ENCODE results near the gene GNAT2. TPM values are rescaled to one million over a fixed set of nuclear protein-coding genes. Genes with fewer than 3 reads are reported as not detected.
"Not testable (repeated sequence)": the region's sequence is repeated elsewhere in the genome, so short reads cannot be mapped to it uniquely, and the experiment has no call there.

Gene GNAT2
- 0.15 TPM for polyA plus RNA-seq (2013, experiment 1 of 2)
- not detected for polyA plus RNA-seq (2013, experiment 2 of 2)

DNA sequence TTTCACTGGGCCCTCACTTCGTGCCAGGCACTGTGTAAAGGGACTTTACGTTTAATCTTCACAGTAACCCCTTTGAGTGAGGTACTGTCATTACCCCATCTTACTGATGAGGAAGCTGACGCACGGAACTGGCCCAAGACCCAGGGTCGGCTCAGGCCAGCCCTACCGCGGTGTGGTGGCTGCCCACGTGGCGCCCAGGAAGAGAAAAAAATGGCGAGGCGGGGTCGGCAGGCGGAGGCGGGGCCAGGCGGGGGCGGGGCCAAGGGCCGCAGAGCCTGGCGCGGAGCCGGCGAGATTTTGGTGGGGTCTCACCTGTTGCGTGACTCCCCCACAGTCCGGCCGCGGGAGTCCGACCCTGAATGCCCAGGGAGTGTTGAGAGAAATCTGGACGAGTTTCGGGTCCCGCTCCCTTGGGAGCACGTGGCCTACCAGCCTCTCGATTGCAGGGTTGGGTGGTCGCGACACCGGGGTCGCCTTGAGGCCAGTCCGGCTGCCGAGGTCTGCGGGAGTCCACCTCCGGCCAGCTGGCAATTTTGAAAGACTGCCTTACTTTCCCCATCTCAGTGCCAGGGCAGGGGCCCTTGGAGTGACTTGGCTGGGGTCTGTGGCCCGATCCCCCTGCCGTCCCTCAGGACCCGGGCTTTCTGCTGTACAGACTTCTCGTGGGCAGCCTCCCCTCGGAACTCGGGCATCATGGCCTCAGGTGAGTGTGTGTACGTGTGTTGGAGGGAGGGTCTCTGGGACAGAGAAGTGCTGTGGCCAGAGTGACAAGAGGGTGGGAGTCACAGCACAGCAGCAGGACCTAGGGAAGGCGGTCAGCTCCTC lies at the start of gene GNAT2, which contains the start of gene AMPD2:
Gene GNAT2 (minus strand): TSS at position 41 of the 825 bp plus-strand sequence. CDS start 6,746 bp downstream, outside the sequence.
Gene AMPD2 (plus strand): TSS at position 262 of the 825 bp plus-strand sequence. CDS start 1,339 bp downstream, outside the sequence.
- Histone ChIP-seq H3K27me3 (ENCODE audit: insufficient read depth, low read length) (no peaks in the 10 kb centered on the region), H3K9me3 (ENCODE audit: insufficient read depth, low read depth, low read length) (no peaks in the 10 kb centered on the region), H3K4me1 (ENCODE audit: insufficient read depth, low read length) (peaks cover 31% of the 10 kb centered on the region), H3K36me3 (ENCODE audit: insufficient read depth, low read length) (no peaks in the 10 kb centered on the region), H3K9ac (ENCODE audit: low read depth, low read length) (peak within 1 kb of the TSS; percentile 78), H3K4me3 (ENCODE audit: low read length) (peak within 1 kb of the TSS; percentile 85), H3K27ac (ENCODE audit: low read depth, low read length) (peak within 1 kb of the TSS; percentile 40; the same call in 1 of the 2 replicates)
- under 1% methylated on average over 47 of the region's 47 CpGs for WGBS

DNA sequence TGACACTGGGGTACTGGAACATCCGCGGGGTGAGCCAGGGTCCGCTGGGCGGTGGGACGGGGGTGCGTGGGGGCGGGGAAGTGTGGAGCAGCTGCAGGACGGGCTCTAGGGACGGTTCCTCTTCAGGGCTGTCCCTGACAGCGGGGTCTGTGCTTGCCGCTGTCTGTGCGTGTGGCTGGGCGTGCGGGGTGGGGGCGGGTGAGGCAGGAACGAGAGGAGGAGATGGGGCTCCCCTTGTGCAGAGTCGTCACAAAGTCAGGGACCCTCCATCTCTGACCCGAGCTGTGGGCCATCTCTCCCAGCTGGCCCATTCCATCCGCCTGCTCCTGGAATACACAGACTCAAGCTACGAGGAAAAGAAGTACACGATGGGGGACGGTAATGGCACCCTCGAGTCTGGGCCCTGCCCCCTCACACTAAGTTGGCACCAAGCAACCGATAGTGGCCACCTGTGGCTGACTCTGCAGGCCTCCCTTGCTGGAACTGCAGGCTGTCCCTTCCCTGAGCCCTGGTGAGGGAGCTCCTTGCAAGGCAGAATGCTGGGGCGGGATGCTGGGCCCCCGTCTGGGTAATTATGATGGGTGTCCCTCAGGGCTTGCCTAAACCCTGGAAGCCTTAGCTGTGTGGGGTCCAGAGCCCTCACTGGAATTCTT lies 48.8 kb upstream of the GNAT2 start:
- Histone ChIP-seq H3K9ac (ENCODE audit: low read depth, low read length) (no peak overlapping the region), H3K27me3 (ENCODE audit: insufficient read depth, low read length) (no peaks in the 10 kb centered on the region), H3K4me1 (ENCODE audit: insufficient read depth, low read length) (peaks cover 7% of the 10 kb centered on the region), H3K27ac (ENCODE audit: low read depth, low read length) (no peak overlapping the region), H3K9me3 (ENCODE audit: insufficient read depth, low read depth, low read length) (no peaks in the 10 kb centered on the region), H3K36me3 (ENCODE audit: insufficient read depth, low read length) (no peaks in the 10 kb centered on the region), H3K4me3 (ENCODE audit: low read length) (peak overlapping the region; percentile 49)
- WGBS, result 24% methylated on average over 24 of the region's 26 CpGs

DNA sequence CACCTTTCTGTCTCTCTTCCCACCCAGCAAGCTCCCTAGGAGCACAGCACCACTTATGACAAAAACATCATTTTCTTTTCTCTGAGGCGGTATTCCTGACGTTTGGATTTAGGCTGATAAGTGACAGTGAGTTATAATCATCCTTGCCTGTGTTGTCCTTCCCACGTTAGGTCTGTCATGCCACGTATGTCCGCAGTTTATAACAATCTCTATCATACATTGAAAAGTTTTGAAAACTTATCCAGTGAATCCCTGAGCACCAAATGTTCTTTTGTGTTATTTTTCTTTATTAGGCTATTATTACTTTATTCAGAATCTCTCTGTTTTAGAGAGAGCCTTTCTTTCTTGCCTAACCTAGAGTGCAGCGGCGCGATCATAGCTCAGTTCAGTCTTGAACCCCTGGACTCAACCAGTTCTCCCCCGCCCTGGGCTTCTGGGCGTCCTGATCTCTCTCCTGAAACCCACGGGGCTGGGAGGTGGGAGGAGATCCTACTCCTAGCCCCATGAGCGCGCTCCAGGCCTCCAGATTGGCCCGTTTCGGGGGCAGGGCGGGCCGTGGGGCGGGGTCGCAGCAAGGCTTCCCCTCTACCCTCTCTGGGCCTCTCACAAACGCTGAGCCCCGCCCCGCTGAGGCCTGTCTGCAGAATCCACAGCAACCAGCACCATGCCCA lies 48.2 kb upstream of the GNAT2 start, which contains the start of gene GSTM2:
Gene GSTM2 (plus strand): TSS at position 606 of the 671 bp plus-strand sequence. CDS start 59 bp downstream, at position 665.
- Histone ChIP-seq H3K27ac (ENCODE audit: low read depth, low read length) (no peak within 1 kb of the TSS), H3K9me3 (ENCODE audit: insufficient read depth, low read depth, low read length) (no peaks in the 10 kb centered on the region), H3K27me3 (ENCODE audit: insufficient read depth, low read length) (no peaks in the 10 kb centered on the region), H3K9ac (ENCODE audit: low read depth, low read length) (no peak within 1 kb of the TSS), H3K4me3 (ENCODE audit: low read length) (peak within 1 kb of the TSS; percentile 49), H3K4me1 (ENCODE audit: insufficient read depth, low read length) (peaks cover 7% of the 10 kb centered on the region), H3K36me3 (ENCODE audit: insufficient read depth, low read length) (no peaks in the 10 kb centered on the region)
- 19% methylated on average over 21 of the region's 22 CpGs for WGBS

DNA sequence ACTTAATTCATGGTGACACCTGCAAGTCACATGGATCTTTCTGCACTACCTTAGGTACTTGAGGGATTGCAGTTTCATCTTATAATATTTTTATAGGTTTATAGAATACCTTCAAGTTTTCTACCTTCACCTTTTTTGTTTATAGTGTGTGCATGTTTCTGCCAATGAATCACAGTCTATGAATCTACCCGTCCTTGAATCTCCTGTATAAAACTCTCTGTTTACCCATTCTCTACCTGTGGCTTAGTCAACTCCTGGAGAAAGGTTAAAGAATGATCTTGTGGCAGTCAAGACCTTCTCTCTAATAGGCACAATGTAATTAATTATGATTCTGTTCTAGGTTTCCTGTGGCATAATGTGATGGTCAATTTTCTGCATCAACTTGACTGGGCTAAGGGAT lies 45.3 kb upstream of the GNAT2 start:
- Histone ChIP-seq H3K4me1 (ENCODE audit: insufficient read depth, low read length) (peaks cover 7% of the 10 kb centered on the region), H3K9ac (ENCODE audit: low read depth, low read length) (no peak overlapping the region), H3K4me3 (ENCODE audit: low read length) (no peak overlapping the region), H3K27me3 (ENCODE audit: insufficient read depth, low read length) (no peaks in the 10 kb centered on the region), H3K9me3 (ENCODE audit: insufficient read depth, low read depth, low read length) (no peaks in the 10 kb centered on the region), H3K36me3 (ENCODE audit: insufficient read depth, low read length) (no peaks in the 10 kb centered on the region), H3K27ac (ENCODE audit: low read depth, low read length) (no peak overlapping the region)
- WGBS, result no CpG with 5 or more reads among the region's 1 CpG

DNA sequence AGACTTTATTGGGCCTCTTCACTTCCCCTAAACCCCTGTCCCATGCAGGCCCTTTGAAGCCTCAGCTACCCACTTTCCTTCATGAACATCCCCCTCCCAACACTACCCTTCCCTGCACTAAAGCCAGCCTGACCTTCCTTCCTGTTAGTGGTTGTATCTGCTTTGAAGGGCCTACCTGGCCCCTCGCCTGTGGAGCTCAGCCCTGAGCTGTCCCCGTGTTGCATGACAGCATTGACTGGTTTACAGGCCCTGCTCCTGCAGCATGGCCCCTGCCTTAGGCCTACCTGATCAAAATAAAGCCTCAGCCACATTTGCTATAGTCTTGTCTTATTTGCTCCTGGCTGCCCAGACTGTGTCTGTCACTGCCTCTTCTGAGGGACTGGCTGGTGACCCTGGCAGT lies 42.0 kb upstream of the GNAT2 start:
- H3K9ac ChIP-seq (ENCODE audit: low read depth, low read length), result no peak overlapping the region
- H3K4me1 ChIP-seq (ENCODE audit: insufficient read depth, low read length), result no peaks in the 10 kb centered on the region
- WGBS, result 96% methylated on average over 2 of the region's 2 CpGs
- no peaks in the 10 kb centered on the region for H3K36me3 ChIP-seq (ENCODE audit: insufficient read depth, low read length)
- no peaks in the 10 kb centered on the region for H3K27me3 ChIP-seq (ENCODE audit: insufficient read depth, low read length)
- H3K27ac ChIP-seq (ENCODE audit: low read depth, low read length), result no peak overlapping the region
- no peak overlapping the region for H3K4me3 ChIP-seq (ENCODE audit: low read length)
- no peaks in the 10 kb centered on the region for H3K9me3 ChIP-seq (ENCODE audit: insufficient read depth, low read depth, low read length)

DNA sequence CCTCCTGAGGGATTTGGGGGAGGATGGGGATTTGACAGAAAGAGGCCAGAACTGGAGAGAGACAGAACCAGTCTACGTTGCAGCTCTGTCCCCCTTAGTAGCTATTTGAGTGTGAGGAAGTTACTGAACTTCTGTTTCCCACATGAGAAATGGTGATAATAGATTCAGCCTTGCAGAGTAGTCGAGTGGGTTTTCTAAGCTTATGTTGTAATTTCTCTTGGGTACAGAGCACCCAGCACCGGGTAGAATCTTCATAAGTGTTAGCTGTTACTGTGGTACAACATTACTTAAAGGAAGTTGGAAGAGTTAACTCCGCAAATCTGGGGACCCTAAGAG lies 41.2 kb upstream of the GNAT2 start:
- 89% methylated on average over 3 of the region's 4 CpGs for WGBS
- not testable (repeated sequence) for H3K4me3 ChIP-seq (ENCODE audit: low read length); H3K27me3 ChIP-seq (ENCODE audit: insufficient read depth, low read length); H3K27ac ChIP-seq (ENCODE audit: low read depth, low read length); H3K9ac ChIP-seq (ENCODE audit: low read depth, low read length); H3K9me3 ChIP-seq (ENCODE audit: insufficient read depth, low read depth, low read length); H3K36me3 ChIP-seq (ENCODE audit: insufficient read depth, low read length); H3K4me1 ChIP-seq (ENCODE audit: insufficient read depth, low read length)

DNA sequence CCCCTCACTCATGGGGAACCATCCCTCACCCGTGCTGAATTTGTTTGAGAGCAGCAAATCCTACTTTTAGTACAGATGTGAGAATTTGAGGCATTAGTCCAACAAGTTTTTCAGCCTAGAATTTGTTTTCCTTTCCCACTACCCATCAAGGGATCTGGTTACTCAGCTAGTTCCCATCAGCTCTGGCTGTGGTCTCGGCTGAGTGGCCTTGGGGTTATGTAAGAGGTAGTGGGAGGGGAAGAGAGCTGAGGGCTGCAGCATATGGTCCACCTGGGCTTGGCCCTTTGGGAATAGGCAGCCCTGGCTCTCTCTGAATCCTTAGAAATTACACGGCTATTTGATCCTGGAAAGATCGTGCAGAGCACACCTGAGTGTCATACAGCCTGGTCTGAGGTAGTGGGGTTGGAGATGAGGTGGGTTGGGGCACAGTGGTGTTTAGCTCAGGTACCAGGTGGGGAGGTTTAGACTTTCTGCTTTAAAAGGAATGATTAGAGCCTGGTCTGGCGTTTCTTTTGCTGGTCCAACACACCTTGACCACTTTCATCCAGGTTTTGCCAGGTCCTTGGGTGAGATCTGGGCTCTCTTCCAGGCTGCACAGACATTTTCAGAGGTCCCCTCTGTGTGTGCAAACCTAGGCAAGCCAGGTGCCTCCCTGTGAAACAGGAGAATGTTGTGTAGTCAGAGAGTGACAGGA lies 40.7 kb upstream of the GNAT2 start:
- H3K9me3 ChIP-seq (ENCODE audit: insufficient read depth, low read depth, low read length), result no peaks in the 10 kb centered on the region
- H3K4me3 ChIP-seq (ENCODE audit: low read length), result no peak overlapping the region
- 88% methylated on average over 5 of the region's 5 CpGs for WGBS
- H3K9ac ChIP-seq (ENCODE audit: low read depth, low read length), result no peak overlapping the region
- H3K36me3 ChIP-seq (ENCODE audit: insufficient read depth, low read length), result no peaks in the 10 kb centered on the region
- no peak overlapping the region for H3K27ac ChIP-seq (ENCODE audit: low read depth, low read length)
- H3K27me3 ChIP-seq (ENCODE audit: insufficient read depth, low read length), result peaks cover 6% of the 10 kb centered on the region; the same call in 1 of the 2 replicates
- no peaks in the 10 kb centered on the region for H3K4me1 ChIP-seq (ENCODE audit: insufficient read depth, low read length)

DNA sequence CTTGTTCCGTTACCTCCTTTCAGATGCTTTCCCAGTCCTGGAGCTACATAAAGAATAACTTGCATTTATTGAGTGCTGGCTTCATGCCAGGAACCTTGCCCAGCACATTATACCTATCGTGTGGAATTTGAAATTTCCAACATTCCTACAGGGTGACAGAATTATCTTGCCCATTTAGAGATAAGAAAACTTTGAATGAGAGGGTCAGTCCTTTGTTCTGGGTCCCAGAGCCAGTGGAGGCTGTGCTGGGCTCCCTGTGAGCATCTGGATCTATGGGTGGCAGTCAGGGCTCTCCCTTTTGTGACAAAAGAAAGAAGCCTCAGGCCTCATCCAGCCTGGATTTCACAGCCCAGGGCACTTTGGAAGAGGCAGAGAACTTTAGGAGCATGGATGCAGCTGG lies 39.7 kb upstream of the GNAT2 start:
- Histone ChIP-seq H3K27ac (ENCODE audit: low read depth, low read length) (no peak overlapping the region), H3K9ac (ENCODE audit: low read depth, low read length) (no peak overlapping the region), H3K27me3 (ENCODE audit: insufficient read depth, low read length) (peaks cover 16% of the 10 kb centered on the region), H3K4me3 (ENCODE audit: low read length) (no peak overlapping the region), H3K36me3 (ENCODE audit: insufficient read depth, low read length) (no peaks in the 10 kb centered on the region), H3K9me3 (ENCODE audit: insufficient read depth, low read depth, low read length) (no peaks in the 10 kb centered on the region), H3K4me1 (ENCODE audit: insufficient read depth, low read length) (no peaks in the 10 kb centered on the region)
- WGBS, result 93% methylated on average over 2 of the region's 2 CpGs

DNA sequence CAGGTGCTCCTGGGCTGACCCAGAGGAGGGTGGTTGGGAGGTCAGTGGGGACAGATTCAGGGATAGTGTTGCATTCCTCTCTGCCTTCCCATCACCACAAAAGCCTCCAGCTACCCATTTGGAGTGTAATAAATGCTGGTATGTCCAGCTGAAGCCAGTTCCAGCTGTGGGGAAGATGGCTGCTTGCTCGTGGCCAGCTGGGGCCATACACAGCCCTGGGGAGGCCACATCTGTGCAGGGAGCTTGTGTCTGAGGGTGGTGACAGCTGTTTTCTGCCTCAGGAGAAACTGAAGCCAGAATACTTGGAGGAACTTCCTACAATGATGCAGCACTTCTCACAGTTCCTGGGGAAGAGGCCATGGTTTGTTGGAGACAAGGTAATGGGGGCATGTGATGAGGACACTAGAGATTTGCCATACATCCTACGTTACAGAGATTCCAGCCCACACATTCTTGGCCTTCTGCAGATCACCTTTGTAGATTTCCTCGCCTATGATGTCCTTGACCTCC lies 39.2 kb upstream of the GNAT2 start:
- 62% methylated on average over 3 of the region's 3 CpGs for WGBS
- Histone ChIP-seq H3K36me3 (ENCODE audit: insufficient read depth, low read length) (no peaks in the 10 kb centered on the region), H3K4me1 (ENCODE audit: insufficient read depth, low read length) (no peaks in the 10 kb centered on the region), H3K4me3 (ENCODE audit: low read length) (no peak overlapping the region), H3K9ac (ENCODE audit: low read depth, low read length) (no peak overlapping the region), H3K27ac (ENCODE audit: low read depth, low read length) (no peak overlapping the region), H3K9me3 (ENCODE audit: insufficient read depth, low read depth, low read length) (no peaks in the 10 kb centered on the region), H3K27me3 (ENCODE audit: insufficient read depth, low read length) (peaks cover 17% of the 10 kb centered on the region)

DNA sequence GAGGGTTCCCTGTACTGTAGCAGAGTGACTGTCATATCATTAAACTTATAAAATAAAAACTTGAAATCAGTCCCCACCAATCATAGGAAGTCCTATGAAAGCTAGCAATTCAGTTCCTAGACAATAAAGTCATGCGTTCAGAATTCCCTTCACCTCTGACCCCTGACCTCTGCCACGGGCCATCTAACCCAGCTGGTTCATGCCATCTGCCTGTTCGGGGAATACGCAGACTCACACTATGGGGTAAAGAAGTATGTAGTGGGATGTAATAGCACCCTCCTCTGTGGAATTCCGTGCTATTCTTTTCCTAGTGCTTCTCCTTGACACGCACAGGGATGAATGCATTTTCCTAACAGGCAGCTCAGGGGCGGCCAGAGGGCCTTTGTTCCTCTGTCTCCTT lies 38.6 kb upstream of the GNAT2 start:
- Histone ChIP-seq H3K27ac (ENCODE audit: low read depth, low read length) (no peak overlapping the region), H3K4me1 (ENCODE audit: insufficient read depth, low read length) (no peaks in the 10 kb centered on the region), H3K9me3 (ENCODE audit: insufficient read depth, low read depth, low read length) (no peaks in the 10 kb centered on the region)

More for the DNA sequence above, 38.6 kb upstream of the GNAT2 start:
- WGBS, result 89% methylated on average over 7 of the region's 7 CpGs
- H3K4me3 ChIP-seq (ENCODE audit: low read length), result no peak overlapping the region
- no peak overlapping the region for H3K9ac ChIP-seq (ENCODE audit: low read depth, low read length)
- no peaks in the 10 kb centered on the region for H3K36me3 ChIP-seq (ENCODE audit: insufficient read depth, low read length)
- H3K27me3 ChIP-seq (ENCODE audit: insufficient read depth, low read length), result peaks cover 21% of the 10 kb centered on the region

Measured in HUES64 (cell line).